ENCODE measurements around the gene KPNB1. TPM values are rescaled to one million over a fixed set of nuclear protein-coding genes. Genes with fewer than 3 reads are reported as not detected.
A peak's percentile ranks its signal among the peaks of the same experiment; 100 is the strongest.

KPNB1 gene
- total and polyA plus RNA-seq, 2 of the 4 experiments (the other 2 are of a cell fraction): 206 to 1,082 TPM

- no peak overlapping the region for H2BK15ac ChIP-seq (ENCODE audit: low read depth, low read length)
- no peak overlapping the region for H3K14ac ChIP-seq (replicated peaks; ENCODE audit: low read depth, low read length)
- H2BK5ac ChIP-seq (ENCODE audit: low read depth, low read length, poor library complexity, severe bottlenecking): no peak overlapping the region
- no peak for TF ChIP-seq POLR2A (IDR thresholded peaks at IDR 0.05; ENCODE audit: low read depth, low read length)
- 0 out of 2 replicates have a peak, but pooled peaks have one; percentile 19 for TF ChIP-seq SMC3 (IDR thresholded peaks at IDR 0.05; ENCODE audit: low read depth, low read length)
- TF ChIP-seq USF2 (IDR thresholded peaks at IDR 0.05; ENCODE audit: low read depth, low read length): no peak
- no peak for TF ChIP-seq RCOR1 (IDR thresholded peaks at IDR 0.05; ENCODE audit: insufficient replicate concordance, low read length)
- peak; percentile 39 for TF ChIP-seq CTCF (conservative IDR thresholded peaks at IDR 0.05; ENCODE audit: low read depth, low read length)
- no peak for TF ChIP-seq BHLHE40 (IDR thresholded peaks at IDR 0.05; ENCODE audit: low read depth, low read length)
- H3K79me1 ChIP-seq (ENCODE audit: low read depth in 1 of 2, low read length in 2 of 2): no peaks in the 10 kb centered on the region
- ATAC-seq (ENCODE audit: low read depth): no peak
- H2AK5ac ChIP-seq (ENCODE audit: low read depth, low read length): no peak overlapping the region
- peaks cover 5% of the 10 kb centered on the region; the same call in 1 of the 2 replicates for H3K9me1 ChIP-seq (ENCODE audit: insufficient read depth, low read length)
- no peak overlapping the region for H3K56ac ChIP-seq (ENCODE audit: extremely low read depth, insufficient read depth, low read length)
- no TSS peak for BruUV-seq (replicated peaks)
- H2BK20ac ChIP-seq (ENCODE audit: low read depth, low read length): no peak overlapping the region
- peaks cover 93% of the 10 kb centered on the region for H3K27me3 ChIP-seq (ENCODE audit: control insufficient read depth, insufficient read depth, low read length)
- ChIA-PET POLR2A (ENCODE audit: unreplicated experiment) (no interaction called here), CTCF (interaction anchor here (1.4 kb wide), 1 partner anchor 10 kb away, joined by 8 read pairs; no protein-coding TSS in a partner anchor)
- dilution Hi-C loops (cut with HindIII; ENCODE audit: low sequenced_read_pairs, unreplicated experiment) (no loop called here), intact Hi-C loops (cut with micrococcal nuclease) (no loop called here), in situ Hi-C loops (cut with MboI; ENCODE audit: low sequenced_read_pairs) (no loop called here)
- no peak overlapping the region for H3K27ac ChIP-seq (ENCODE audit: insufficient read depth, low read length)
- no peak overlapping the region for H3K9ac ChIP-seq (ENCODE audit: low read depth, low read length)
- H3K4me3 ChIP-seq (ENCODE audit: insufficient read depth, low read depth, low read length): no peak overlapping the region
- peak overlapping the region; percentile 40 for H2AK9ac ChIP-seq (replicated peaks; ENCODE audit: low read depth, low read length, poor library complexity)
- no peaks in the 10 kb centered on the region for H3K36me3 ChIP-seq (ENCODE audit: control insufficient read depth, insufficient read depth, low read length)
- WGBS, 2 experiments (ENCODE audit: extremely low coverage in 2 of 2, insufficient read length in 1 of 2): no CpG with 5 or more reads among the region's 2 CpGs
- no peak overlapping the region for H3K4me2 ChIP-seq (ENCODE audit: low read depth, low read length)
- peaks cover 47% of the 10 kb centered on the region for H4K20me1 ChIP-seq (ENCODE audit: insufficient read depth, low read length)
- no peak overlapping the region for H3K18ac ChIP-seq (ENCODE audit: low read depth, low read length)
- H3K4ac ChIP-seq (ENCODE audit: low read depth, low read length): no peak overlapping the region
- no peak overlapping the region for H3K23ac ChIP-seq (ENCODE audit: low read depth, low read length)
- no peaks in the 10 kb centered on the region for H3K9me3 ChIP-seq (ENCODE audit: control insufficient read depth, insufficient read depth, low read length)
- no peak for DNase-seq
- peaks cover 27% of the 10 kb centered on the region for H3K4me1 ChIP-seq (ENCODE audit: control insufficient read depth, insufficient read depth, low read length)
- H4K5ac ChIP-seq (ENCODE audit: low read depth, low read length): no peak overlapping the region
- H4K8ac ChIP-seq (ENCODE audit: low read depth in 2 of 2, low read length in 2 of 2): no peak overlapping the region
- H2AFZ ChIP-seq (replicated peaks; ENCODE audit: low read length, poor library complexity): no peak overlapping the region
- no peak overlapping the region for H2BK120ac ChIP-seq (ENCODE audit: low read depth, low read length)
- no peak overlapping the region for H4K91ac ChIP-seq (ENCODE audit: insufficient read depth, low read depth, low read length)
Observed at GRCh38 chr17:47717261-47717697, 67.6 kb downstream of the KPNB1 start.

Measured in IMR-90 (cell line).